K562 (cell line): ENCODE data around the gene TRABD2B. TPM values are rescaled to one million over a fixed set of nuclear protein-coding genes. Genes with fewer than 3 reads are reported as not detected.

ENCODE experiments used
- ATAC-seq: fragments of 200-7000 bp; cut with Tn5 transposase; 3 replicates; pipeline ENCODE4 v1.9.1; 2020; ENCODE audit warnings: moderate library complexity
- BruUV-seq: library from RNA; stranded (reverse); fragments of 400-500 nt; replicated peaks from 2 replicates; lab custom pipeline; 2021; lab: Mats Ljungman, UMichigan
- CTCF ChIA-PET: fragments of 300-600 bp; formaldehyde crosslinking; extraction: SDS; loops from one replicate; lab custom pipeline; 2021; ENCODE audit warnings: low intra/inter-chr PET ratio; lab: Yijun Ruan, JAX
- POLR2A ChIA-PET: fragments of 300-600, 350-650 bp; sonication (Branson Sonifier 250); formaldehyde crosslinking; extraction: SDS; loops from one replicate; lab custom pipeline; 2021; ENCODE audit warnings: antibody characterized with exemption, inconsistent platforms; lab: Yijun Ruan, JAX
- DNase-seq, 4 experiments: peaks; one replicate each; pipeline versions ENCODE4 v3.0.0 to v3.0.0-alpha.2; 2011 to 2018; ENCODE audit warnings: low spot score in 3 of 4, mixed read lengths in 3 of 4; ENCODE audit errors: extremely low read depth in 1 of 4
- FAIRE-seq: peaks from 2 replicates; lab custom pipeline; 2011; peaks lifted over from hg19 to GRCh38; lab: Jason Lieb, UNC
- H2AFZ ChIP-seq: 2 replicates; pipeline ENCODE4 v1.6.0; 2011; ENCODE audit warnings: low read depth, low read length, control low read depth, inconsistent platforms
- H3K27ac ChIP-seq: fragments of 200-600 bp; 3 replicates; pipeline ENCODE4 v1.8.0; 2011; ENCODE audit warnings: low read depth, mild to moderate bottlenecking, control low read depth, inconsistent platforms, low read length, moderate library complexity, mixed read lengths; ENCODE audit errors: extremely low read depth
- H3K27me3 ChIP-seq, 2 experiments: fragments of 300-600 bp in 1 of 2; 2 replicates in 1 of 2; 3 replicates in 1 of 2; pipeline versions ENCODE4 v1.6.0 to v1.8.0; 2011; ENCODE audit warnings: inconsistent platforms in 2 of 2, low read length in 2 of 2, mild to moderate bottlenecking in 1 of 2, mixed read lengths in 1 of 2, moderate library complexity in 1 of 2; ENCODE audit not compliant: control insufficient read depth in 2 of 2, insufficient read depth in 2 of 2
- H3K36me3 ChIP-seq: fragments of 300-600 bp; 3 replicates; pipeline ENCODE4 v1.8.0; 2011; ENCODE audit warnings: mild to moderate bottlenecking, low read length, inconsistent platforms; ENCODE audit not compliant: control insufficient read depth, insufficient read depth
- H3K4me1 ChIP-seq, 2 experiments: fragments of 200-600 bp in 1 of 2; replicated peaks in 1 of 2; 2 replicates in 1 of 2; 3 replicates in 1 of 2; pipeline versions ENCODE4 v1.5.1 to v1.8.0; 2011; ENCODE audit warnings: inconsistent platforms in 2 of 2, low read length in 2 of 2, mild to moderate bottlenecking in 1 of 2, mixed read lengths in 1 of 2, moderate library complexity in 1 of 2; ENCODE audit not compliant: control insufficient read depth in 2 of 2, insufficient read depth in 2 of 2
- H3K4me2 ChIP-seq: 2 replicates; pipeline ENCODE4 v1.6.1; 2011; ENCODE audit warnings: low read length, control low read depth, inconsistent platforms, mixed read lengths; ENCODE audit not compliant: insufficient read depth
- H3K4me3 ChIP-seq: fragments of 200-600 bp; sonication (generic), shearing (Covaris generic); 2 replicates; pipeline ENCODE4 v1.5.1; 2016; ENCODE audit warnings: control low read depth, inconsistent platforms
- H3K79me2 ChIP-seq: fragments of 200-600 bp; 3 replicates; pipeline ENCODE4 v1.8.0; 2011; ENCODE audit warnings: low read length, inconsistent platforms; ENCODE audit not compliant: control insufficient read depth, insufficient read depth
- H3K9ac ChIP-seq, 2 experiments: 2 replicates each; pipeline versions ENCODE4 v1.6.0 to v1.6.1; 2011; ENCODE audit warnings: low read depth in 2 of 2, low read length in 2 of 2, control low read depth in 1 of 2, inconsistent platforms in 1 of 2, mild to moderate bottlenecking in 1 of 2, mixed read lengths in 1 of 2; ENCODE audit not compliant: insufficient read depth in 1 of 2
- H3K9me1 ChIP-seq: one replicate; pipeline ENCODE4 v1.6.0; 2011; ENCODE audit warnings: inconsistent platforms, mild to moderate bottlenecking, low read length, moderate library complexity; ENCODE audit not compliant: control insufficient read depth, insufficient read depth
- H3K9me3 ChIP-seq: replicated peaks from 2 replicates; pipeline ENCODE4 v1.5.1; 2011; ENCODE audit warnings: low read depth, low read length, inconsistent platforms; ENCODE audit not compliant: control insufficient read depth, insufficient read depth
- H4K20me1 ChIP-seq: replicated peaks from 2 replicates; pipeline ENCODE4 v1.6.1; 2011; ENCODE audit warnings: low read length, inconsistent platforms, mixed read lengths; ENCODE audit not compliant: control insufficient read depth, insufficient read depth
- AFF4 ChIP-seq: sonication (generic); formaldehyde crosslinking; IDR thresholded peaks from 2 replicates; pipeline ENCODE4 v1.8.0; 2023; ENCODE audit warnings: mild to moderate bottlenecking, missing genetic modification reagents
- HBP1 ChIP-seq: fragments of 450-650 bp; formaldehyde crosslinking; IDR thresholded peaks from 2 replicates; pipeline ENCODE4 v1.4.0; 2022; ENCODE audit warnings: missing genetic modification characterization
- HNRNPUL1 ChIP-seq: fragments of 200-400 bp; formaldehyde crosslinking; IDR thresholded peaks from 2 replicates; pipeline ENCODE4 v1.6.1; 2017; ENCODE audit warnings: low read length
- LEF1 ChIP-seq: fragments of 450-650 bp; IDR thresholded peaks from 2 replicates; pipeline ENCODE4 v1.6.1; 2016; ENCODE audit warnings: mild to moderate bottlenecking
- MCM5 ChIP-seq: fragments of 450-650 bp; IDR thresholded peaks from 2 replicates; pipeline ENCODE4 v1.6.1; 2016; ENCODE audit warnings: low read depth
- ZBTB34 ChIP-seq: fragments of 250-450 bp; sonication (Bioruptor Pico); IDR thresholded peaks from 2 replicates; pipeline ENCODE4 v1.8.0; 2021; ENCODE audit warnings: mild to moderate bottlenecking, moderate library complexity
- ZNF696 ChIP-seq: fragments of 250-450 bp; sonication (Bioruptor Pico); conservative IDR thresholded peaks from 2 replicates; pipeline ENCODE4 v1.4.0; 2020; ENCODE audit warnings: mild to moderate bottlenecking, moderate library complexity
- WGBS: fragments of 100-300 bp; shearing (Covaris generic); methylation state at CpG from one replicate; pipeline ENCODE4 v1.1.6; 2016; ENCODE audit warnings: low coverage, mixed read lengths; ENCODE audit not compliant: insufficient coverage; ENCODE audit errors: missing lambda C conversion rate; 5-methylcytosine and 5-hydroxymethylcytosine counted together
- in situ Hi-C: fragments of 300-500 bp; cut with MboI; formaldehyde crosslinking; loops from 4 replicates; pipeline ENCODE4 v1.15.0; 2018; ENCODE audit warnings: inconsistent platforms, mixed read lengths
- intact Hi-C: fragments of 100-400 bp; cut with micrococcal nuclease; formaldehyde crosslinking; loops from 2 replicates; pipeline ENCODE4 v1.14.2; 2022
- polyA plus RNA-seq, 8 experiments: library from polyadenylated mRNA; depleted of rRNA in 4 of 8; stranded (reverse) in 5 of 8; unstranded in 3 of 8; fragments of >200 nt; fragmentation: Nextera tagmentation in 2 of 8; fragmentation: Illumina TruSeq in 1 of 8; extraction: Ambion mirVana in 2 of 8; extraction: Trizol in 1 of 8; gene quantifications; 2 replicates each; pipeline versions ENCODE4 v1.2.1 to v1.2.3, GENCODE V29; 2011 to 2014; ENCODE audit warnings: inconsistent platforms in 1 of 8, missing spikeins in 1 of 8
- total RNA-seq, 7 experiments: library from RNA; depleted of rRNA in 6 of 7; stranded (reverse); fragments of >200 nt in 6 of 7; fragmentation: Illumina TruSeq in 2 of 7; extraction: Trizol in 2 of 7; gene quantifications; 2 replicates each; pipeline versions ENCODE4 v1.2.1 to v1.2.3, GENCODE V29; 2011 to 2021; ENCODE audit warnings: low replicate concordance in 1 of 7

TRABD2B gene
- total and polyA plus RNA-seq, 9 of the 15 experiments (the other 6 are each of a cell fraction or from before 2014, with no cell fraction given) = not detected

GRCh38 chr1:47953661-47954060 is 43.5 kb downstream of the TRABD2B start:
- ATAC-seq = no peak
- H3K4me2 ChIP-seq = no peak overlapping the region
- H3K9ac ChIP-seq = no peak overlapping the region
- H3K4me1 ChIP-seq = no peaks in the 10 kb centered on the region
- no peak for FAIRE-seq
- TF ChIP-seq HNRNPUL1 = no peak
- no peak for TF ChIP-seq MCM5
- TF ChIP-seq HBP1 (CRISPR knock-in tag) = no peak
- no peak for TF ChIP-seq ZNF696 (CRISPR knock-in tag)
- no peak for TF ChIP-seq ZBTB34 (CRISPR knock-in tag)
- no peak for TF ChIP-seq LEF1
- no peak for TF ChIP-seq AFF4
- BruUV-seq = no TSS peak
- intact Hi-C loops (no loop called here), in situ Hi-C loops (no loop called here)
- WGBS = 0% methylated on average over 3 of the region's 3 CpGs
- POLR2A ChIA-PET = no interaction called here
- no peaks in the 10 kb centered on the region for H3K9me1 ChIP-seq
- H3K27me3 ChIP-seq = peaks cover 0 to 13% of the 10 kb centered on the region in 2 experiments; a peak in 1 of 5 replicates
- no peak overlapping the region for H2AFZ ChIP-seq
- no peak overlapping the region for H3K27ac ChIP-seq
- H3K9me3 ChIP-seq = no peaks in the 10 kb centered on the region
- no peaks in the 10 kb centered on the region for H4K20me1 ChIP-seq
- no peaks in the 10 kb centered on the region for H3K79me2 ChIP-seq
- no peak for DNase-seq
- no peaks in the 10 kb centered on the region for H3K36me3 ChIP-seq
- CTCF ChIA-PET = no interaction called here
- no peak overlapping the region for H3K4me3 ChIP-seq
